Panc1 (cell line): Measurements from ENCODE around the gene CDX1. TPM values are rescaled to one million over a fixed set of nuclear protein-coding genes. Genes with fewer than 3 reads are reported as not detected.

Source experiments
- ATAC-seq: fragments of 200-7000 bp; cut with Tn5 transposase; 2 replicates; pipeline ENCODE4 v1.9.1; 2020; ENCODE audit warnings: mild to moderate bottlenecking, moderate library complexity
- BruUV-seq: library from RNA; stranded (reverse); fragments of 400-500 nt; replicated peaks from 2 replicates; lab custom pipeline; 2021; lab: Mats Ljungman, UMichigan
- CTCF ChIA-PET: fragments of 300-600 bp; sonication (Branson Sonifier 250); formaldehyde crosslinking; loops from one replicate; lab custom pipeline; 2022; ENCODE audit warnings: antibody characterized with exemption; lab: Charles Lee
- POLR2A ChIA-PET: fragments of 300-600 bp; sonication (Branson Sonifier 250); formaldehyde crosslinking; loops from one replicate; lab custom pipeline; 2022; ENCODE audit warnings: antibody characterized with exemption; lab: Charles Lee
- DNase-seq: peaks from one replicate; pipeline ENCODE4 v3.0.0-alpha.2; 2010; ENCODE audit warnings: low read depth, low spot score
- H3K27ac ChIP-seq: 2 replicates; pipeline ENCODE4 v1.5.1; 2011; ENCODE audit warnings: mild to moderate bottlenecking, low read length, inconsistent platforms
- H3K27me3 ChIP-seq: fragments of 200-500 bp; sonication (Bioruptor generic); 2 replicates; pipeline ENCODE4 v1.6.0; 2014; ENCODE audit warnings: low read length, inconsistent platforms; ENCODE audit not compliant: control insufficient read depth, insufficient read depth
- H3K36me3 ChIP-seq: fragments of 200-500 bp; sonication (Bioruptor generic); 2 replicates; pipeline ENCODE4 v1.5.1; 2014; ENCODE audit warnings: inconsistent platforms, mild to moderate bottlenecking, low read length, moderate library complexity; ENCODE audit not compliant: control insufficient read depth, insufficient read depth
- H3K4me1 ChIP-seq: 2 replicates; pipeline ENCODE4 v1.5.1; 2011; ENCODE audit warnings: inconsistent platforms, mild to moderate bottlenecking, low read length, moderate library complexity; ENCODE audit not compliant: control insufficient read depth, insufficient read depth
- H3K4me3 ChIP-seq, 2 experiments: 2 replicates each; pipeline ENCODE4 v1.5.1; 2011 to 2012; ENCODE audit warnings: low read depth in 2 of 2, low read length in 2 of 2, mild to moderate bottlenecking in 2 of 2, inconsistent platforms in 1 of 2, moderate library complexity in 1 of 2
- H3K9me3 ChIP-seq: fragments of 200-500 bp; sonication (Bioruptor generic); 2 replicates; pipeline ENCODE4 v1.5.1; 2014; ENCODE audit warnings: low read depth, mild to moderate bottlenecking, inconsistent platforms, low read length, moderate library complexity; ENCODE audit not compliant: control insufficient read depth, insufficient read depth
- POLR2AphosphoS5 ChIP-seq: IDR thresholded peaks from 2 replicates; pipeline ENCODE4 v1.6.1; 2012; ENCODE audit warnings: mild to moderate bottlenecking, low read depth, low read length, moderate library complexity
- SIN3A ChIP-seq: IDR thresholded peaks from 2 replicates; pipeline ENCODE4 v1.6.1; 2012; ENCODE audit warnings: low read depth, mild to moderate bottlenecking, low read length, moderate library complexity, borderline replicate concordance; ENCODE audit not compliant: insufficient read depth
- TCF7L2 ChIP-seq: IDR thresholded peaks from 2 replicates; pipeline ENCODE4 v1.6.1; 2011; ENCODE audit warnings: mild to moderate bottlenecking, low read depth, low read length, inconsistent platforms
- in situ Hi-C: cut with HindIII; loops from 2 replicates; pipeline ENCODE4 v1.10.0; 2016; ENCODE audit warnings: low sequenced_read_pairs, low pct_unique_long_range_greater_than_20kb
- intact Hi-C: fragments of 100-400 bp; cut with micrococcal nuclease; formaldehyde crosslinking; loops from one replicate; pipeline ENCODE4 v1.10.0; 2022; ENCODE audit not compliant: unreplicated experiment
- total RNA-seq: library from RNA; stranded (reverse); gene quantifications from one replicate; pipeline ENCODE4 v1.2.1, GENCODE V29; 2021; ENCODE audit not compliant: unreplicated experiment
- TF ChIP-seq, protein P1 (sequence below), 2 experiments: IDR thresholded peaks; 2 replicates each; pipeline ENCODE4 v1.6.1; 2011 to 2012; ENCODE audit warnings: low read depth in 2 of 2, control low read depth in 1 of 2, low read length in 1 of 2, mild to moderate bottlenecking in 1 of 2, moderate library complexity in 1 of 2; ENCODE audit not compliant: insufficient read depth in 1 of 2
- TF ChIP-seq, protein P2 (sequence below): fragments of 450-650 bp; IDR thresholded peaks from 2 replicates; pipeline ENCODE4 v1.5.1; 2017; ENCODE audit warnings: mild to moderate bottlenecking

Gene CDX1
- total RNA-seq, 1 experiment from 2014 or later = not detected

DNA sequence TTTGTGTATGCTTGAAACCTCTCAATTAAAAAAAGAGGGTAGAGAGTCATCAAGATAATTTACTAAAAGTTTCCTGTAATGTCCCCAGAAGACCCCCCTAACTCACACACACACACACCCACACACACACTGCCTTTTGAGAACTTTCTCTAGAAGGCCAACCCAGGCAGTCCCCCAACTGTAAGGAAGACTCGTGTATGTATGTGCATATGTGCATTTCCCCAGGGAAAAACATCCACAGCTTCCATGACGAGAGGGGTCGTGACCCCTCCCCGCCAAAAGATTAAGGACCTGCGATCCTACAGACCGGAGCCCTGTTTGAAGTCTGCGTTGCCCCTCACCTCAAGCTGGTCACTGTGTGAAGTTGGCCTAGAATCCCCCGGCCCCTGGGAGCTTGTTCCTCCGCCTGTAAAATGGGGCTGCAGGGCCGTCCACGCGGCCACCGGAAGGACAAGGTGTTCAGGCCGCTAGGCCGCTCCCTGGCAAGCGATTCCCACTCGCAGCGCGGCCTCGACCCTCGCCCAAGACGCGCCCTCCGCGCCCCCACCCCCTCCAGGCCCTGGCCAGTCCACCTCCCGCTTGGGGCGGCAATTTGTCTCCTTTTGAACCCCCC, 435 bp upstream of the CDX1 start:
- no TSS peak for BruUV-seq
- Histone ChIP-seq H3K4me1 (no peaks in the 10 kb centered on the region), H3K27ac (no peak overlapping the region), H3K27me3 (no peaks in the 10 kb centered on the region; the same call in 1 of the 2 replicates), H3K36me3 (no peaks in the 10 kb centered on the region), H3K9me3 (no peaks in the 10 kb centered on the region), H3K4me3 (no peak overlapping the region)
- ChIA-PET CTCF (interaction anchor here (0.8 kb wide), 1 partner anchor 34 kb away, joined by 6 read pairs; no protein-coding TSS in a partner anchor), POLR2A (no interaction called here)
- in situ Hi-C loops = no loop called here
- TF ChIP-seq TCF7L2 = no peak
- TF ChIP-seq, protein P1, sequence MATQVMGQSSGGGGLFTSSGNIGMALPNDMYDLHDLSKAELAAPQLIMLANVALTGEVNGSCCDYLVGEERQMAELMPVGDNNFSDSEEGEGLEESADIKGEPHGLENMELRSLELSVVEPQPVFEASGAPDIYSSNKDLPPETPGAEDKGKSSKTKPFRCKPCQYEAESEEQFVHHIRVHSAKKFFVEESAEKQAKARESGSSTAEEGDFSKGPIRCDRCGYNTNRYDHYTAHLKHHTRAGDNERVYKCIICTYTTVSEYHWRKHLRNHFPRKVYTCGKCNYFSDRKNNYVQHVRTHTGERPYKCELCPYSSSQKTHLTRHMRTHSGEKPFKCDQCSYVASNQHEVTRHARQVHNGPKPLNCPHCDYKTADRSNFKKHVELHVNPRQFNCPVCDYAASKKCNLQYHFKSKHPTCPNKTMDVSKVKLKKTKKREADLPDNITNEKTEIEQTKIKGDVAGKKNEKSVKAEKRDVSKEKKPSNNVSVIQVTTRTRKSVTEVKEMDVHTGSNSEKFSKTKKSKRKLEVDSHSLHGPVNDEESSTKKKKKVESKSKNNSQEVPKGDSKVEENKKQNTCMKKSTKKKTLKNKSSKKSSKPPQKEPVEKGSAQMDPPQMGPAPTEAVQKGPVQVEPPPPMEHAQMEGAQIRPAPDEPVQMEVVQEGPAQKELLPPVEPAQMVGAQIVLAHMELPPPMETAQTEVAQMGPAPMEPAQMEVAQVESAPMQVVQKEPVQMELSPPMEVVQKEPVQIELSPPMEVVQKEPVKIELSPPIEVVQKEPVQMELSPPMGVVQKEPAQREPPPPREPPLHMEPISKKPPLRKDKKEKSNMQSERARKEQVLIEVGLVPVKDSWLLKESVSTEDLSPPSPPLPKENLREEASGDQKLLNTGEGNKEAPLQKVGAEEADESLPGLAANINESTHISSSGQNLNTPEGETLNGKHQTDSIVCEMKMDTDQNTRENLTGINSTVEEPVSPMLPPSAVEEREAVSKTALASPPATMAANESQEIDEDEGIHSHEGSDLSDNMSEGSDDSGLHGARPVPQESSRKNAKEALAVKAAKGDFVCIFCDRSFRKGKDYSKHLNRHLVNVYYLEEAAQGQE (IDR thresholded peaks at IDR 0.05; ENCODE audit: insufficient read depth in 1 of 2, low read depth in 2 of 2, low read length in 1 of 2) = no peak
- TF ChIP-seq POLR2AphosphoS5 = no peak
- TF ChIP-seq SIN3A = no peak
- TF ChIP-seq, protein P2, sequence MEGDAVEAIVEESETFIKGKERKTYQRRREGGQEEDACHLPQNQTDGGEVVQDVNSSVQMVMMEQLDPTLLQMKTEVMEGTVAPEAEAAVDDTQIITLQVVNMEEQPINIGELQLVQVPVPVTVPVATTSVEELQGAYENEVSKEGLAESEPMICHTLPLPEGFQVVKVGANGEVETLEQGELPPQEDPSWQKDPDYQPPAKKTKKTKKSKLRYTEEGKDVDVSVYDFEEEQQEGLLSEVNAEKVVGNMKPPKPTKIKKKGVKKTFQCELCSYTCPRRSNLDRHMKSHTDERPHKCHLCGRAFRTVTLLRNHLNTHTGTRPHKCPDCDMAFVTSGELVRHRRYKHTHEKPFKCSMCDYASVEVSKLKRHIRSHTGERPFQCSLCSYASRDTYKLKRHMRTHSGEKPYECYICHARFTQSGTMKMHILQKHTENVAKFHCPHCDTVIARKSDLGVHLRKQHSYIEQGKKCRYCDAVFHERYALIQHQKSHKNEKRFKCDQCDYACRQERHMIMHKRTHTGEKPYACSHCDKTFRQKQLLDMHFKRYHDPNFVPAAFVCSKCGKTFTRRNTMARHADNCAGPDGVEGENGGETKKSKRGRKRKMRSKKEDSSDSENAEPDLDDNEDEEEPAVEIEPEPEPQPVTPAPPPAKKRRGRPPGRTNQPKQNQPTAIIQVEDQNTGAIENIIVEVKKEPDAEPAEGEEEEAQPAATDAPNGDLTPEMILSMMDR = no peak
- DNase-seq (no peak), ATAC-seq (no peak)
- intact Hi-C loops = no loop called here

DNA sequence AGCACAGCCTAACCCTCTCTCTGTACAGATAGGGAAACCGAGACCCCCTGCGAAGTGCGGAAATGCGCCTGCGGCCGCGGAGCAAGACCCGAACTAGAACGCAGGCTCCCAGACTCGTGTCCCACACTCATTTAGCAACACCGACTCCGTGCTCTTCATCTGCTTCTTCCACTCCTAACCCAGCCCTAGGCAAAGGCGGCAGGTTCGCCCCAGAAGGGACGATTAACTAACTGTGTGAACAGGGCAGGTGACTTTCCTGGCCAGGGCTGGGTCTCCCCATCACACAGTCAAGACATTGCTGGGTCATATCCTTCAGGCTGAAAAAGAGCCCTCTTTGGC, 903 bp downstream of the CDX1 start:
- Histone ChIP-seq H3K27ac (no peak overlapping the region), H3K4me1 (no peaks in the 10 kb centered on the region), H3K4me3 (no peak overlapping the region), H3K36me3 (no peaks in the 10 kb centered on the region), H3K27me3 (no peaks in the 10 kb centered on the region; the same call in 1 of the 2 replicates), H3K9me3 (no peaks in the 10 kb centered on the region)
- ChIA-PET CTCF (no interaction called here), POLR2A (no interaction called here)
- TF ChIP-seq, protein P1 (IDR thresholded peaks at IDR 0.05; ENCODE audit: insufficient read depth in 1 of 2, low read depth in 2 of 2, low read length in 1 of 2) = no peak
- TF ChIP-seq SIN3A (no peak), TCF7L2 (no peak), POLR2AphosphoS5 (no peak)
- BruUV-seq = no TSS peak
- DNase-seq (no peak), ATAC-seq (no peak)
- intact Hi-C loops (no loop called here), in situ Hi-C loops (no loop called here)
